HEK293T (cell line): Measurements from ENCODE around the gene GHITM.
"Not testable (repeated sequence)": the region's sequence is repeated elsewhere in the genome, so short reads cannot be mapped to it uniquely, and the experiment has no call there.

Experiments
- CTCF ChIA-PET: fragments of 350-600 bp; formaldehyde crosslinking; extraction: SDS; loops from one replicate; lab custom pipeline; 2021; ENCODE audit warnings: antibody characterized with exemption, inconsistent platforms; lab: Yijun Ruan, JAX
- POLR2A ChIA-PET: fragments of 350-600 bp; formaldehyde crosslinking; extraction: SDS; loops from one replicate; lab custom pipeline; 2020; ENCODE audit warnings: antibody characterized with exemption, inconsistent platforms; lab: Yijun Ruan, JAX
- DNase-seq: peaks from one replicate; pipeline ENCODE4 v3.0.0; 2012; ENCODE audit warnings: mixed read lengths; ENCODE audit errors: extremely low spot score
- ARNT ChIP-seq: fragments of 450-650 bp; IDR thresholded peaks from 2 replicates; pipeline ENCODE4 v1.6.1; 2017; ENCODE audit warnings: mild to moderate bottlenecking
- BHLHE40 ChIP-seq: fragments of 450-650 bp; IDR thresholded peaks from 2 replicates; pipeline ENCODE4 v1.6.1; 2016; ENCODE audit warnings: mild to moderate bottlenecking, moderate library complexity, borderline replicate concordance
- CTBP1 ChIP-seq: fragments of 450-650 bp; IDR thresholded peaks from 2 replicates; pipeline ENCODE4 v1.6.1; 2016; ENCODE audit warnings: borderline replicate concordance
- ELF4 ChIP-seq: fragments of 450-650 bp; IDR thresholded peaks from 2 replicates; pipeline ENCODE4 v1.6.1; 2017; ENCODE audit warnings: antibody characterized with exemption
- FOXA1 ChIP-seq: fragments of 450-650 bp; IDR thresholded peaks from 2 replicates; pipeline ENCODE4 v1.6.1; 2016; ENCODE audit warnings: mild to moderate bottlenecking
- FOXK2 ChIP-seq: fragments of 450-650 bp; IDR thresholded peaks from 2 replicates; pipeline ENCODE4 v1.6.1; 2016; ENCODE audit warnings: mild to moderate bottlenecking
- FOXM1 ChIP-seq: fragments of 450-650 bp; IDR thresholded peaks from 2 replicates; pipeline ENCODE4 v1.6.1; 2017; ENCODE audit warnings: mild to moderate bottlenecking, borderline replicate concordance
- HDGF ChIP-seq: fragments of 450-650 bp; IDR thresholded peaks from 2 replicates; pipeline ENCODE4 v1.6.1; 2017; ENCODE audit warnings: antibody characterized with exemption, borderline replicate concordance
- L3MBTL2 ChIP-seq: fragments of 450-650 bp; conservative IDR thresholded peaks from 2 replicates; pipeline ENCODE4 v1.6.1; 2016; ENCODE audit warnings: mild to moderate bottlenecking
- LEF1 ChIP-seq: fragments of 450-650 bp; IDR thresholded peaks from 2 replicates; pipeline ENCODE4 v1.6.1; 2017; ENCODE audit warnings: mild to moderate bottlenecking, borderline replicate concordance
- NFRKB ChIP-seq: fragments of 450-650 bp; IDR thresholded peaks from 2 replicates; pipeline ENCODE4 v1.6.1; 2016; ENCODE audit warnings: mild to moderate bottlenecking, moderate library complexity
- SP1 ChIP-seq: fragments of 450-650 bp; IDR thresholded peaks from 2 replicates; pipeline ENCODE4 v1.6.1; 2017
- SUZ12 ChIP-seq: fragments of 450-650 bp; IDR thresholded peaks from 2 replicates; pipeline ENCODE4 v1.6.1; 2016; ENCODE audit warnings: mild to moderate bottlenecking
- TARDBP ChIP-seq: fragments of 450-650 bp; IDR thresholded peaks from 2 replicates; pipeline ENCODE4 v1.6.1; 2016
- ZNF384 ChIP-seq: fragments of 450-650 bp; IDR thresholded peaks from 2 replicates; pipeline ENCODE4 v1.6.1; 2016
- TF ChIP-seq, protein P1 (sequence below): fragments of 450-650 bp; IDR thresholded peaks from 2 replicates; pipeline ENCODE4 v1.6.1; 2016

The GHITM gene

DNA sequence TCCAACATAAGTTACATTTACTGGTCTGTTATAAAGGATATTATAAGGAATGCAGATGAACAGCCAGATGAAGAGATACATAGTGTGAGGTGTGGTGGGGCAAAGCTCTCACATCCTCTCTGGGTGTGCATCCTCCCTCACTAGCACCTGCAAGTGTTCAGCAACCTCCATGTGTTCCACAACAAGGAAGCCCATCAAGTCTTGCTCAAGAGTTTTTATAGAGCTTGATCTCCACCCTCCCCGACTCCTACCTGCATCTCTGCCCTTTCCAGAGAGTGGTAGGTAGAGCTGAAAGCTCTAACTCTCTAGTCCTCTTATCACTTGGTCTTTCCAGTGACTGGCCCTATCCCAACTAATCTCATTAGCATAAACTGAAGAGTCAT is 12.5 kb upstream of the GHITM start:
- TF ChIP-seq SP1 (no peak), FOXK2 (no peak), NFRKB (no peak), SUZ12 (no peak), FOXA1 (no peak), FOXM1 (no peak), TARDBP (no peak), ARNT (no peak), L3MBTL2 (no peak), CTBP1 (no peak), ZNF384 (no peak), BHLHE40 (no peak), LEF1 (no peak), HDGF (no peak), ELF4 (no peak)
- TF ChIP-seq, protein P1, sequence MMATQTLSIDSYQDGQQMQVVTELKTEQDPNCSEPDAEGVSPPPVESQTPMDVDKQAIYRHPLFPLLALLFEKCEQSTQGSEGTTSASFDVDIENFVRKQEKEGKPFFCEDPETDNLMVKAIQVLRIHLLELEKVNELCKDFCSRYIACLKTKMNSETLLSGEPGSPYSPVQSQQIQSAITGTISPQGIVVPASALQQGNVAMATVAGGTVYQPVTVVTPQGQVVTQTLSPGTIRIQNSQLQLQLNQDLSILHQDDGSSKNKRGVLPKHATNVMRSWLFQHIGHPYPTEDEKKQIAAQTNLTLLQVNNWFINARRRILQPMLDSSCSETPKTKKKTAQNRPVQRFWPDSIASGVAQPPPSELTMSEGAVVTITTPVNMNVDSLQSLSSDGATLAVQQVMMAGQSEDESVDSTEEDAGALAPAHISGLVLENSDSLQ: no peak
- POLR2A ChIA-PET: no interaction called here
- no peak for DNase-seq
- CTCF ChIA-PET: interaction anchor here (0.6 kb wide), 1 partner anchor 23 kb away, joined by 3 read pairs; no protein-coding TSS in a partner anchor

DNA sequence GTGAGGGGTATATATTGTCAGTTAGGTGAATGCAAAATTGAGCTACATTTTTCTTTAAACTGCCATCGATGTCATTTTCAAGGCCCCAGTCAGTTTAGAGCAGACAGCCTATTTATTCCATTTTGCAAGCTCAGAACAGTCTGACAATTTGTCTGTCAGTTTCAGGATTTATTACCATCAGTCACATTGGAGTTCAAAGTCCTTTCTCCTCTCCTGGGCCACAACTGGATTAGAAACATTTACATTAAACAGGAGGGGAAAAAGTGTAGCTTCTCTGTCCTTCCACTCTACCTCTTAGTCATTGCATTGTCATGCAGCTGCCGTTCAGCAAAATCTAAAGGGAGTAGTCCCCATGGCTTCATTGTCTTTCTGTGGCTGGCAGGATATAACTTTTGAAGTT is 3.5 kb upstream of the GHITM start:
- ChIA-PET POLR2A (no interaction called here), CTCF (no interaction called here)
- DNase-seq: no peak
- no peak for TF ChIP-seq SP1
- no peak for TF ChIP-seq FOXA1
- no peak for TF ChIP-seq HDGF
- no peak for TF ChIP-seq NFRKB
- no peak for TF ChIP-seq SUZ12
- TF ChIP-seq ZNF384: no peak
- TF ChIP-seq LEF1: no peak
- TF ChIP-seq ELF4: no peak
- TF ChIP-seq L3MBTL2: no peak
- TF ChIP-seq FOXM1: no peak

DNA sequence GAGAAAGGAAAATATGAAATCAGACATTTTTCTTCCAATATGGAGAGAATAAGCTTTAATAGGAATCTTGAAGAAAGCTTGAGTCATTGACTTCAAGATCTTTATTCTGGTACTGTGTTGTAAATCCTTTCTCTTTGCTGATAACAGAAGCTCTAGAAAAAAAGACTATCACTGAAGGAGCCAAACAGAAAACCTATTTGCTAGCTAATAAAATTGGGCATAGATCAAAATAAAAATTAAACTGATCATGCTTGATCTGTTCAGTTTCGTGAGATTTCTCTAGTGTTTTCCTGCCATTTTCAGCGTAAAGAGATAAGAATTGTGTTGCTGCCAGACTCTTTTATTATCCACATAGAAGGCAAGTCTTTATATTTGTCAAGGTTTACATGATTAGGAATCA is 1.5 kb upstream of the GHITM start:
- ChIA-PET POLR2A (no interaction called here), CTCF (interaction anchor here (1.1 kb wide), 1 partner anchor 10 kb away, joined by 3 read pairs; no protein-coding TSS in a partner anchor)
- TF ChIP-seq FOXM1: no peak
- no peak for TF ChIP-seq BHLHE40
- no peak for DNase-seq

DNA sequence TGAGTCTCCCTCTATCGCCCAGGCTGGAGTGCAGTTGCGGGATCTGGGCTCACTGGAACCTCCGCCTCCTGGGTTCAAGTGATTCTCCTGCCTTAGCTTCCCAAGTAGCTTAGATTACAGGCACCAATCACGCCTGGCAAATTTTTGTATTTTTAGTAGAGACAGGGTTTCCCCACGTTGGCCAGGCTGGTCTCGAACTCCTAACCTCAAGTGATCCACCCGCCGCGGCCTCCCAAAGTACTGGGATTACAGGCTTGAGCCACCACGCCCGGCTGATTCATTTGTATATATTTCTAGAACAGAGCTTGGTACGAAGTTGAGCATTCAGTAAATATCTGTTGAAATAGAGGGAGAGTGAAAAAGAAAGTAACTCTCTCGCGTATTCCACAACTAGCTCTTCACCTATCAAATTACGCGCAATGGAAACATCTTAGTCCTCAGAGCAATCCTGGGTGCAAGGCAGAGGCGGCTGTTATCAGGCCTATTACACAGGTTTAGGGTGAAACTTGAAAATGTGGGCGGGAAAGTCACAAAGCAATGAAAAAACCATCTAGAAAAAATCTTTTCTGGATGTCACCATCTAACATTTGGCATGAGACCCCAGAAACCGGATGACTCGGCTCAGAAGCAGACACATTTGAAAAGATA is 707 bp upstream of the GHITM start:
- CTCF ChIA-PET: interaction anchor here (0.7 to 1.9 kb wide), 3 partner anchors 9 to 237 kb away, joined by 3 to 11 read pairs (median 4); no protein-coding TSS in a partner anchor
- POLR2A ChIA-PET: interaction anchor here (0.8 kb wide), 1 partner anchor 9 kb away, joined by 3 read pairs; no protein-coding TSS in a partner anchor
- TF ChIP-seq ELF4 (no peak), LEF1 (no peak), FOXK2 (no peak), NFRKB (no peak), SP1 (no peak), ZNF384 (no peak), CTBP1 (no peak), L3MBTL2 (no peak), HDGF (no peak), SUZ12 (no peak), FOXM1 (no peak), ARNT (no peak), BHLHE40 (no peak)
- DNase-seq: no peak

DNA sequence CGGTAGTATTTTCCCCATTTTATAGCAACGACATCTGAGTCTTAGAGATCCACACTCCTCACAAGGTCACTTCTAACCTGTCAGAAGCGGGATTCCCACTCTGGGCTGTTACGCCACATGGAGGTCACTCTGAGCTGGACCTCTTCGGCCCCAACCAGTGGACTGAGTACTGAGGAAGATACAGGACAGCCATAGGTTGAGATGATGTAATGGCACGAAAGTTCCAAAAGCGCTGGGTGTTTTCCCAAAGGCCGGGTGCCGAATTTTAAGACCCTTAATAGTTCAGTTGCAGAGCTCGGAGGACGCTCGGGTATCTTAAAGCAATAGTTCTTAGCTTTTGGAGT is 699 bp downstream of the GHITM start:
- no peak for DNase-seq

DNA sequence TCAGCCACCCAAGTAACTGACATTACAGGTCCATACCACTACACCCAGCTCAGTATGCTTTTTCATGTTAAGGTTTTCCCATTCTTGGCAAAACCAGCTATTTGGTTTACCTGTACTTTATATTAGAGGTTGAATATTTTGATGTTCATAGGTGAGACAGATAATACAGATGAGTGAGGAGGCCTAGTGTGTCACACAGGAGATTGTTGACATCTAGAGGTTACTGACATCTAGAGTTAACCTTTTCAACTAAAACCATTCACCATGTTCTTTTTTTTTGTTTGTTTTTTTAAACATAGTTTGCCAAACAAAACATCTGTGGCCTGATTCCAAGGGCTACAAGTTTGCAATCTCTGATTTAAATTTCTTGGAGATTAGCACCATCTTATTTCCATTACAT is 8.0 kb downstream of the GHITM start:
- no peak for DNase-seq
- ChIA-PET POLR2A (no interaction called here), CTCF (interaction anchor here (0.6 to 2.2 kb wide), 9 partner anchors 8 to 390 kb away, joined by 3 to 11 read pairs (median 4); partner anchors contain the start of gene GHITM)
- TF ChIP-seq SUZ12 (no peak), HDGF (no peak), FOXM1 (no peak), TARDBP (no peak), BHLHE40 (no peak), L3MBTL2 (no peak), SP1 (no peak), ZNF384 (no peak)

More for the DNA sequence above, 699 bp downstream of the GHITM start:
- TF ChIP-seq BHLHE40 (no peak), L3MBTL2 (no peak), LEF1 (no peak), ZNF384 (no peak), SP1 (no peak), NFRKB (no peak), FOXM1 (no peak), TARDBP (no peak), FOXA1 (no peak), ARNT (no peak), HDGF (no peak), FOXK2 (no peak), ELF4 (no peak), CTBP1 (no peak)
- TF ChIP-seq, protein P1: no peak
- ChIA-PET CTCF (interaction anchor here (1.9 kb wide), 1 partner anchor 9 kb away, joined by 11 read pairs; no protein-coding TSS in a partner anchor), POLR2A (no interaction called here)

GRCh38 chr10:84148006-84148597 is 8.8 kb downstream of the GHITM start:
- CTCF ChIA-PET: interaction anchor here (0.6 to 2.2 kb wide), 9 partner anchors 8 to 389 kb away, joined by 3 to 11 read pairs (median 4); partner anchors contain the start of gene GHITM
- peak; percentile 39 for DNase-seq
- POLR2A ChIA-PET: not testable (repeated sequence)
